PFSK-1 (cell line): ENCODE data around the gene PCSK5.

Source experiments
- FOXP2 ChIP-seq: optimal IDR thresholded peaks from 2 replicates; pipeline ENCODE3; 2011; ENCODE audit warnings: borderline replicate concordance, control low read depth, inconsistent platforms; ENCODE audit not compliant: insufficient read depth; ENCODE audit errors: extremely low read length, extremely low read depth
- POLR2AphosphoS5 ChIP-seq: IDR thresholded peaks from 2 replicates; pipeline ENCODE4 v1.6.1; 2012; ENCODE audit warnings: low read depth, mild to moderate bottlenecking, control low read depth, low read length, moderate library complexity
- SIN3A ChIP-seq: IDR thresholded peaks from 2 replicates; pipeline ENCODE4 v1.6.1; 2012; ENCODE audit warnings: mild to moderate bottlenecking, low read length, moderate library complexity, borderline replicate concordance; ENCODE audit not compliant: insufficient read depth
- TAF1 ChIP-seq: IDR thresholded peaks from 2 replicates; pipeline ENCODE4 v1.6.1; 2012; ENCODE audit warnings: low read length, control low read depth, borderline replicate concordance; ENCODE audit not compliant: insufficient read depth
- TF ChIP-seq, protein P1 (sequence below), 2 experiments: IDR thresholded peaks; 2 replicates each; pipeline versions ENCODE4 v1.6.1 to v1.8.0; 2011 to 2012; ENCODE audit warnings: low read depth in 2 of 2, low read length in 2 of 2, control low read depth in 1 of 2, inconsistent platforms in 1 of 2, mild to moderate bottlenecking in 1 of 2, moderate library complexity in 1 of 2; ENCODE audit not compliant: insufficient read depth in 1 of 2

DNA sequence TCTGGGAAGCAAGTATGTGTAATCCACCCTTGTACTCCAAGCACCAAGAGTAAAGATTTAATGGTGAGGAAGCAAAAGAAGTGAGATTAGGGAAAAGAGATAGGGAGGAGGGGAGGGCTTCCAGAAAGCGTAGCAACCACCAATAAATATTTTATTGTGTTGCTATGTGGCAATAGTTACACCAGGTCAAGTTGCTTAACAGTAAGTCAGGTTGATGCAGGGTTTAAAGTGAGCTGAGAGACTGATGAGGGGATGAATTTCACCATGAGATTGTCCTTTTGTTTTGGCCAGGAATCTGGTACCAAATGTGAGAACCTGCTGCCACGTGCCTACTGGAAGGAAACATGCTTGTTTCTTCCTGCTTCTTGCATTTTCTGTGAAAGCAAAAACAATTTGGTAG, 62.7 kb downstream of the PCSK5 start:
- TF ChIP-seq TAF1 (no peak), SIN3A (no peak), POLR2AphosphoS5 (no peak), FOXP2 (no peak)
- TF ChIP-seq, protein P1, sequence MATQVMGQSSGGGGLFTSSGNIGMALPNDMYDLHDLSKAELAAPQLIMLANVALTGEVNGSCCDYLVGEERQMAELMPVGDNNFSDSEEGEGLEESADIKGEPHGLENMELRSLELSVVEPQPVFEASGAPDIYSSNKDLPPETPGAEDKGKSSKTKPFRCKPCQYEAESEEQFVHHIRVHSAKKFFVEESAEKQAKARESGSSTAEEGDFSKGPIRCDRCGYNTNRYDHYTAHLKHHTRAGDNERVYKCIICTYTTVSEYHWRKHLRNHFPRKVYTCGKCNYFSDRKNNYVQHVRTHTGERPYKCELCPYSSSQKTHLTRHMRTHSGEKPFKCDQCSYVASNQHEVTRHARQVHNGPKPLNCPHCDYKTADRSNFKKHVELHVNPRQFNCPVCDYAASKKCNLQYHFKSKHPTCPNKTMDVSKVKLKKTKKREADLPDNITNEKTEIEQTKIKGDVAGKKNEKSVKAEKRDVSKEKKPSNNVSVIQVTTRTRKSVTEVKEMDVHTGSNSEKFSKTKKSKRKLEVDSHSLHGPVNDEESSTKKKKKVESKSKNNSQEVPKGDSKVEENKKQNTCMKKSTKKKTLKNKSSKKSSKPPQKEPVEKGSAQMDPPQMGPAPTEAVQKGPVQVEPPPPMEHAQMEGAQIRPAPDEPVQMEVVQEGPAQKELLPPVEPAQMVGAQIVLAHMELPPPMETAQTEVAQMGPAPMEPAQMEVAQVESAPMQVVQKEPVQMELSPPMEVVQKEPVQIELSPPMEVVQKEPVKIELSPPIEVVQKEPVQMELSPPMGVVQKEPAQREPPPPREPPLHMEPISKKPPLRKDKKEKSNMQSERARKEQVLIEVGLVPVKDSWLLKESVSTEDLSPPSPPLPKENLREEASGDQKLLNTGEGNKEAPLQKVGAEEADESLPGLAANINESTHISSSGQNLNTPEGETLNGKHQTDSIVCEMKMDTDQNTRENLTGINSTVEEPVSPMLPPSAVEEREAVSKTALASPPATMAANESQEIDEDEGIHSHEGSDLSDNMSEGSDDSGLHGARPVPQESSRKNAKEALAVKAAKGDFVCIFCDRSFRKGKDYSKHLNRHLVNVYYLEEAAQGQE (IDR thresholded peaks at IDR 0.05; ENCODE audit: insufficient read depth in 1 of 2, low read depth in 2 of 2, low read length in 2 of 2): no peak
